NT2/D1 (cell line): Measurements from ENCODE around the gene EPB41L2.

Experiments used
- DNase-seq: peaks from one replicate; pipeline ENCODE4 v3.0.0-alpha.2; 2011; ENCODE audit warnings: low read depth, low spot score
- H3K27me3 ChIP-seq: 2 replicates; pipeline ENCODE4 v1.6.0; 2011; ENCODE audit warnings: mild to moderate bottlenecking; ENCODE audit not compliant: insufficient read length, insufficient read depth
- H3K36me3 ChIP-seq: 2 replicates; pipeline ENCODE4 v1.6.1; 2011; ENCODE audit warnings: mild to moderate bottlenecking, low read length, mixed read lengths; ENCODE audit not compliant: insufficient read depth, insufficient read length
- H3K4me1 ChIP-seq: 2 replicates; pipeline ENCODE4 v1.5.1; 2011; ENCODE audit not compliant: insufficient read depth, insufficient read length
- H3K4me3 ChIP-seq: 2 replicates; pipeline ENCODE4 v1.5.1; 2011; ENCODE audit warnings: low read depth; ENCODE audit not compliant: insufficient read length
- H3K9ac ChIP-seq: 2 replicates; pipeline ENCODE4 v1.6.0; 2011; ENCODE audit warnings: low read depth; ENCODE audit not compliant: insufficient read length
- H3K9me3 ChIP-seq: 2 replicates; pipeline ENCODE4 v1.5.1; 2011; ENCODE audit warnings: mild to moderate bottlenecking, low read length; ENCODE audit not compliant: insufficient read depth
- SUZ12 ChIP-seq: IDR thresholded peaks from 2 replicates; pipeline ENCODE4 v1.6.1; 2011; ENCODE audit not compliant: insufficient read length, insufficient read depth; ENCODE audit errors: extremely low read depth
- YY1 ChIP-seq: IDR thresholded peaks from 2 replicates; pipeline ENCODE4 v1.6.1; 2011; ENCODE audit not compliant: insufficient read length, insufficient read depth
- ZNF274 ChIP-seq: IDR thresholded peaks from 2 replicates; pipeline ENCODE4 v1.6.1; 2011; ENCODE audit warnings: mild to moderate bottlenecking, low read depth, low read length

The EPB41L2 gene

DNA sequence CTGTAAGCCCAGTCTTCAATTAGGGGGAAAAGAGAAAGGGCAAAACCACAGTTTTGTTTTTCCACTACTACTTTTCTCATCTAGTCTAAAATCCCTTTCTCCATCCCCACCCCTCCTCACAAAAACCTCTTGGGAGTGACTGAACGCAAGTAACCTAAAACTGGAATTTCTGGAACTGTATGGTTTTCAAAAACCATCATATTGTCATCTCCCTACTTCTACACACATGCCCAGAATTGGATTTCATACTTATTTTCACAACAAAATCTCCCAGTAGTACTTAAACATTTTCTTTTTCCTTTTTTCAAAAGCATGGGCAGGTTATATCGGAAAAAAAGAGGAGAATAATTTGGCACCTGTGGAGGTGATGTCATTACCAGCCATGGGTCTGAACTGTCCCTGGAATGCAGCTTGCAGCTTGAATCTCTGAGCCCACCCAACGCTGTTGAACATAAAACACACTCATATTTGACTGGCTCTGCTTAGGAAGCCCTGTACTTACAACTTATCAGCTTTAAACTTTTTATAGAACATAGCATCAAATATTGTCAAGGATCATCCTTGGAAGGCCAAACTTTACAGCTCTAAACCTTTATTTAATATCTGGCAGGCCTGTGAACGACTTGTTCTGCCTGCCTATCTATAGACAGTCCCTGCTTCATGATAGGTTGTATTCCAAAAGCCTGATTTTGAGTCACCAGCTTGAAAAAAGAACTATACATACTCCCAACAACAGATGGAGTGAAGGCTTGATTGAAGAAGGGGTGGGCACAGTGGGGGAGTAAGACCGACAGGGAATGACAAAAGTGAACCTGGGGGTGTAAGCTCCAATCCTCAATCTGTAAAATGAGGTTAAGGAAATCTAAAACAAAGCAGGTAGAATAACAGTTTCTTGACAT lies 59.3 kb downstream of the EPB41L2 start:
- no peaks in the 10 kb centered on the region for H3K36me3 ChIP-seq
- no peaks in the 10 kb centered on the region for H3K4me1 ChIP-seq
- no peak overlapping the region for H3K9ac ChIP-seq
- DNase-seq, result no peak
- H3K9me3 ChIP-seq, result peaks cover 15% of the 10 kb centered on the region; the same call in 1 of the 2 replicates
- TF ChIP-seq ZNF274, result no peak
- no peak for TF ChIP-seq SUZ12
- TF ChIP-seq YY1, result no peak
- H3K27me3 ChIP-seq, result no peaks in the 10 kb centered on the region
- no peak overlapping the region for H3K4me3 ChIP-seq

DNA sequence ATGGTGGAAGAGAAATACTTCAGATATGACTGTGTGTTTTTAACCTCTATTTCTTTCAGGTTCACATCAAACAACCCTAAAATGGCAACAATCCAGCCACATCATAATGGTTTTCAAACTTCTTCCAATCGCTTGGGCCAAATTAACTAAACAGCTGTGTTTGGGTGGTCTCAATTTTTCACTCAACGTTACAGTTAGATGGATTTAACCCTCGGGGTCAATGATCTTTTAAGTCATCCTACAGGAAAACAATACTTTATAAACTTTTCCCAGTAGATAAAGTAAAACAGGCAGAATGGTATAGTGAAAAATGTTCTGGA lies 60.4 kb downstream of the EPB41L2 start:
- no peaks in the 10 kb centered on the region for H3K27me3 ChIP-seq
- TF ChIP-seq SUZ12 (no peak), ZNF274 (no peak), YY1 (no peak)
- no peak overlapping the region for H3K9ac ChIP-seq

DNA sequence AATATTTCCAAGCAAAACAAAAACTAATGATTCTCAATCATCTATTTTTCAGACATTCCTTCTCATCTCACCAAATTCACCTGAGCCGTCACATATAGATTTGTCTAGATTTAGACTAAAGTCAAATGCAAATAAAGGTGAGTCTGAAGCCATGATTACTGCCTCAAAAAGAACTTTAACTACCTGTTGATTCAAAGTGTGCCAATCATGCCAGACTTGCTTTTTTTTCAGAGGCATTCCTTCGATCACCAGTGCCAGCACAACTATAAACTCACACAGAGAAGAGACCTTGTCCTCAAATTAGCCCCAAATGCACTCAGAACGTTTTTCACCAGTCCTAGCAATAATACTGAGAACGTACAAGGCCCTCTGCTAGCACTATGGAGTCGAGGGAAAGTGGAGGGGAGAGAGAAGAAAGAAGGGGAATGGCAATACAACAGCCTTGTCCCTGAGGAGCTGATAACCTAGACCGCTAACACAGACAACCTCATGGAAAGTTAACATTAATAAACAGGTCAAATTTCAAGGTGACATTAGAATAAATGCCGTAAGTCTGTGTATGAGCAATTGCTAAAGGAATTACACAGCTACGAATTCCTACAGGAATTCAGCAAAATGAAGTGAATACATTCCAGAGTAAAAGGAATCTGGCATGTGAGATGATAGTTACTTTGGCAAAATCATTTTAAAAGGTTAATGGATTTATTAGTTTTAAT lies 60.9 kb downstream of the EPB41L2 start:
- Histone ChIP-seq H3K9me3 (no peaks in the 10 kb centered on the region), H3K4me1 (no peaks in the 10 kb centered on the region), H3K4me3 (no peak overlapping the region), H3K27me3 (no peaks in the 10 kb centered on the region), H3K36me3 (no peaks in the 10 kb centered on the region), H3K9ac (no peak overlapping the region)
- DNase-seq, result no peak
- TF ChIP-seq SUZ12 (no peak), ZNF274 (no peak), YY1 (no peak)

More for the DNA sequence above, 60.4 kb downstream of the EPB41L2 start:
- no peaks in the 10 kb centered on the region for H3K4me1 ChIP-seq
- no peak for DNase-seq
- H3K4me3 ChIP-seq, result no peak overlapping the region
- H3K36me3 ChIP-seq, result no peaks in the 10 kb centered on the region
- 0 out of 2 replicates have a peak, but pooled peaks cover 4% of the 10 kb centered on the region for H3K9me3 ChIP-seq

DNA sequence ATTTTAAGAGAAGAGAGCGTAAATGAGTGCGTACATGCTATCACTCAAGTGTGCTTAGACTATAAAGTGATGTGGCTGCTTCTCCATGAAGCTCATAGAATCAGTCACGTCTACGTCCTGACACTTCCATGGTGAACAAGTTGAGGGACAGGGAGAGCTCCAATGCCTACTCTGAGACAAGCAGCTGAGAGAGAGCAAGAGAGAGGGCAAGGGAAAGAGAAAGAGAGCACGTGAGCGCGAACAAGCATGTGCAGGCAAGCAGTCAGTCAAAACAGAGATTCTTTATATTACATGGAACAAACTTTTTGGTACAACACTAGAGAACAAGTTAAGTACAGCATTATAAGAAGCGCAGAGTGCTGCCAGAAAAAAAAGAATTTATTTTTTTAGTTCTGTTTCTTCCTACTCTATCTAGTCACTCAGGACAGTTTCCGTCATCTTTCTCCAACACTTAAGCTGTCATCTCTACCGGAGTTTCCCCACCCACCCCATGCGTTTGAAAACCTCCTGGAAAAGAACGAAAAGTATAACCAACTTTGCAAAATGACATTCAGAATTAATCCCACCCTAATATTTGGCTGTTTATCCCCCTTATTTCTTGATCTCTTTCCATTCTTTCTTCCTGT lies 61.8 kb downstream of the EPB41L2 start:
- DNase-seq, result no peak
- no peaks in the 10 kb centered on the region for H3K36me3 ChIP-seq
- H3K9ac ChIP-seq, result no peak overlapping the region
- TF ChIP-seq SUZ12 (no peak), YY1 (no peak)
- H3K9me3 ChIP-seq, result no peaks in the 10 kb centered on the region
- no peak overlapping the region for H3K4me3 ChIP-seq
- H3K27me3 ChIP-seq, result no peaks in the 10 kb centered on the region
- H3K4me1 ChIP-seq, result no peaks in the 10 kb centered on the region

DNA sequence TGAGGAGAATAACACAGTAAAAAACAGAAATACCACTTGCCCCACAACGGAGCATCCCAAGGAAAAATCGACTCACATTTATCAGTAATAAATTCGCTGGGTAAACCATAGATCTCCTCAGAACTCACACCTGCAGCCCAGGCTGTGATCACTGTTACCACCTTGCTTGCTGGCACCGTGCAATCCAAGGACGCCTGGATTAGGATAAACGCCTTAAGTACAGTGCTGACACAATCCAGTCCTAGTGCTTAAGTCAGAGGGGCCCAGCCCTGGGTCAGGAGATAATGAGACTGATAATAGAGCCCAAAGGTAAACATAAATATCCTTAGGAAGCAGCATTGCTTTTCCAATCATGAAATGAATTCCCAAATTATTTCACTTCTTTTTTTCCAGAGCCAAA lies 62.5 kb downstream of the EPB41L2 start:
- H3K4me3 ChIP-seq, result no peak overlapping the region
- TF ChIP-seq YY1, result no peak
- TF ChIP-seq ZNF274, result no peak
- no peak for TF ChIP-seq SUZ12
- no peaks in the 10 kb centered on the region for H3K27me3 ChIP-seq
- no peak for DNase-seq
- H3K9ac ChIP-seq, result no peak overlapping the region
- H3K9me3 ChIP-seq, result no peaks in the 10 kb centered on the region
- H3K4me1 ChIP-seq, result no peaks in the 10 kb centered on the region
- no peaks in the 10 kb centered on the region for H3K36me3 ChIP-seq

DNA sequence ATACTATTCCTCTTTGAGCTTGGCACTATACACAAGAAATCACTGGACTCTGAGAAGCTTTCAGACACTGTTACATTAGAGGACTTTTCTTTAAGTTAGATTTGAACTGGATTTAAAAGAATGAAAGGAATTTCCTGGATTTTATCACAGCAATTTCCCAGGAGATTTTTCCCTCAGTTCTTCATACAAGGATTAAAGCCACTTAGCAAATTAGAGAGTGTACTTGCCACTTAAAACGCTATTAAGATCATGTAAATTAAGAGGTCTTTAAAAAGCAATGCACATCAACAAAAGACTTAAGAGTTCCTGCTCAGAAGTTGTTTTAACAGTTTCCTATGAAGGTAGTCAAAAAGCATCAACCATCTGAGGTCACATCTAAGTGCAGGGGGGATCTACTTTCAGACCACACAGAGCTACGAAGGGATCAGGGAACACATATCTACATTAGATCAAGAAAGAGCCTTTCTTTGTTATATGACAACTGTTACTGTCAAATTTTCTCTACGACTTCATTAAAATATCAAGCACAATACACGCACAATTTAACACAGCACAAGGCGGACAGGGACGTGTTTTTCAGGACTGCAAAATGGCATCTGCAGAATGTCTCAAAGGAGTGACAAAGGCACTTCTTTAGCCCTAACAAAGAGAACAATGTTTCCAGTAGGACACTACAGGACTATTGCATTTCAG lies 65.8 kb downstream of the EPB41L2 start:
- Histone ChIP-seq H3K9ac (no peak overlapping the region), H3K27me3 (no peaks in the 10 kb centered on the region), H3K36me3 (no peaks in the 10 kb centered on the region), H3K9me3 (no peaks in the 10 kb centered on the region), H3K4me3 (no peak overlapping the region), H3K4me1 (no peaks in the 10 kb centered on the region)
- peak; percentile 1 for DNase-seq
- TF ChIP-seq YY1, result no peak
- TF ChIP-seq ZNF274, result no peak
- no peak for TF ChIP-seq SUZ12

DNA sequence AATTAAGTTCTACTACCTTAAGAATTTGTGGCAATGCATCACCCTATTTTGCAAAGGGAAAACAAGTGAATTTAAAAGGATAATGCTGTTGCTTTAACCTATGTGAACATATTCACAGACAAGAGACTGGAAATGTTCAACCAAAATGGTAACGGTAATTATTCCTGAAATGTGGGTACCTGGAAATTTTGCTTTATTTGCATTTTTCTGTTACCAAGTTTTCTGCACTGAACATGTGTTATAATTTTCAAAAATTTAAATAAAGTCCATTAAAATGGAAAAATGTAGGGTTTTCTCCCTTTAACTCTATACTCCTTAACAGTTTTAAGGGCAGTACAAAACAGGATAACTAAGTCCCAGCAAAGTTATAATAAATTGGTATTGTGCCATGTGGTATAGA lies 66.4 kb downstream of the EPB41L2 start:
- H3K9me3 ChIP-seq, result no peaks in the 10 kb centered on the region
- no peaks in the 10 kb centered on the region for H3K27me3 ChIP-seq
- H3K4me3 ChIP-seq, result no peak overlapping the region
- TF ChIP-seq YY1, result no peak
- no peak for TF ChIP-seq SUZ12
- no peak for TF ChIP-seq ZNF274
- no peak overlapping the region for H3K9ac ChIP-seq
- H3K4me1 ChIP-seq, result no peaks in the 10 kb centered on the region
- no peak for DNase-seq
- no peaks in the 10 kb centered on the region for H3K36me3 ChIP-seq
